Stimulated activated naive CD4-positive, alpha-beta T cell treated with Interleukin-2 at 50 U/mL for 16 hours (primary cell): Measurements from ENCODE around the gene LGR6.
A peak's percentile ranks its signal among the peaks of the same experiment; 100 is the strongest.
"Not testable (repeated sequence)": the region's sequence is repeated elsewhere in the genome, so short reads cannot be mapped to it uniquely, and the experiment has no call there.

Experiments
- DNase-seq: peaks from one replicate; lab custom pipeline; 2025; lab: John Stamatoyannopoulos, UW

Gene LGR6

GRCh38 chr1:202343652-202344349 is 150.2 kb downstream of the LGR6 start:
- DNase-seq = no peak

GRCh38 chr1:202348005-202348508 is 154.5 kb downstream of the LGR6 start:
- DNase-seq = no peak

- peak; percentile 97 for DNase-seq
These were observed 155.1 kb downstream of the LGR6 start, which contains the start of gene PPP1R12B for GRCh38 chr1:202348509-202349205. TSS of gene PPP1R12B (plus strand) at chr1:202348699. CDS start at chr1:202348852, 153 bp downstream.

GRCh38 chr1:202349206-202349928 is 155.8 kb downstream of the LGR6 start:
- no peak for DNase-seq

- no peak for DNase-seq
These were observed 158.1 kb downstream of the LGR6 start for GRCh38 chr1:202351725-202352124.

- not testable (repeated sequence) for DNase-seq
These were observed 159.1 kb downstream of the LGR6 start for GRCh38 chr1:202352583-202353197.

GRCh38 chr1:202355944-202356553 is 162.4 kb downstream of the LGR6 start:
- DNase-seq = no peak

- no peak for DNase-seq
These were observed 163.9 kb downstream of the LGR6 start for GRCh38 chr1:202357506-202357905.

- DNase-seq = no peak
These were observed 167.6 kb downstream of the LGR6 start for GRCh38 chr1:202361224-202361623.

GRCh38 chr1:202361701-202362100 is 168.1 kb downstream of the LGR6 start:
- DNase-seq = no peak

GRCh38 chr1:202362212-202362611 is 168.6 kb downstream of the LGR6 start:
- no peak for DNase-seq

- no peak for DNase-seq
These were observed 171.7 kb downstream of the LGR6 start for GRCh38 chr1:202365092-202365815.

GRCh38 chr1:202367271-202367670 is 173.7 kb downstream of the LGR6 start:
- DNase-seq = no peak
